GM23338 (cell line): ENCODE data around the gene NDUFS2. TPM values are rescaled to one million over a fixed set of nuclear protein-coding genes. Genes with fewer than 3 reads are reported as not detected.

Source experiments
- ATAC-seq: fragments of 200-7000 bp; cut with Tn5 transposase; 3 replicates; pipeline ENCODE4 v1.9.1; 2020
- DNase-seq: peaks from one replicate; pipeline ENCODE4 v3.0.0-alpha.2; 2015; ENCODE audit warnings: low spot score
- H2AFZ ChIP-seq: fragments of 200-600 bp; sonication (generic); 2 replicates; pipeline ENCODE4 v1.8.0; 2016; ENCODE audit warnings: antibody characterized with exemption, mild to moderate bottlenecking, moderate library complexity
- H3F3A ChIP-seq: fragments of 200-600 bp; sonication (generic); replicated peaks from 2 replicates; pipeline ENCODE4 v1.8.0; 2017; ENCODE audit warnings: antibody characterized with exemption, mixed run types, low read depth
- H3K27ac ChIP-seq: fragments of 200-600 bp; sonication (generic); 2 replicates; pipeline ENCODE4 v1.6.1; 2016; ENCODE audit warnings: low read depth
- H3K27me3 ChIP-seq: fragments of 200-600 bp; sonication (generic); 2 replicates; pipeline ENCODE4 v1.8.0; 2016; ENCODE audit warnings: mild to moderate bottlenecking, mixed run types, moderate library complexity; ENCODE audit not compliant: insufficient read depth
- H3K36me3 ChIP-seq: fragments of 200-600 bp; sonication (generic); 2 replicates; pipeline ENCODE4 v1.8.0; 2016; ENCODE audit warnings: mild to moderate bottlenecking; ENCODE audit not compliant: insufficient read depth
- H3K4me1 ChIP-seq: fragments of 200-600 bp; sonication (generic); 2 replicates; pipeline ENCODE4 v1.8.0; 2016; ENCODE audit warnings: mild to moderate bottlenecking, moderate library complexity; ENCODE audit not compliant: insufficient read depth
- H3K4me2 ChIP-seq: fragments of 200-600 bp; sonication (generic); 2 replicates; pipeline ENCODE4 v1.7.1; 2017; ENCODE audit warnings: mixed run types
- H3K4me3 ChIP-seq: fragments of 200-600 bp; sonication (generic); 2 replicates; pipeline ENCODE4 v1.6.1; 2016; ENCODE audit warnings: mixed run types
- H3K79me2 ChIP-seq: fragments of 200-600 bp; sonication (generic); replicated peaks from 2 replicates; pipeline ENCODE4 v1.8.0; 2017; ENCODE audit warnings: mild to moderate bottlenecking; ENCODE audit not compliant: insufficient read depth
- H3K9me2 ChIP-seq: fragments of 200-600 bp; sonication (generic); 2 replicates; pipeline ENCODE4 v1.8.0; 2017; ENCODE audit not compliant: insufficient read depth
- H4K20me1 ChIP-seq: fragments of 200-600 bp; sonication (generic); replicated peaks from 2 replicates; pipeline ENCODE4 v1.8.0; 2017; ENCODE audit warnings: mild to moderate bottlenecking; ENCODE audit not compliant: insufficient read depth
- H3K27ac Mint-ChIP-seq: 2 replicates; pipeline ENCODE4 v1.8.0; 2020; ENCODE audit warnings: inconsistent platforms, mild to moderate bottlenecking, moderate library complexity, mixed read lengths
- H3K27me3 Mint-ChIP-seq: 3 replicates; pipeline ENCODE4 v1.8.0; 2022; ENCODE audit warnings: low read depth, mild to moderate bottlenecking, moderate library complexity, mixed read lengths, inconsistent platforms; ENCODE audit not compliant: insufficient read depth, poor library complexity
- H3K36me3 Mint-ChIP-seq: 3 replicates; pipeline ENCODE4 v1.8.0; 2021; ENCODE audit warnings: low read depth, mild to moderate bottlenecking, inconsistent platforms, moderate library complexity, mixed read lengths
- H3K4me1 Mint-ChIP-seq: 3 replicates; pipeline ENCODE4 v1.8.0; 2020; ENCODE audit warnings: mild to moderate bottlenecking, inconsistent platforms, mixed read lengths
- H3K4me3 Mint-ChIP-seq: 3 replicates; pipeline ENCODE4 v1.8.0; 2021; ENCODE audit warnings: moderate library complexity, mild to moderate bottlenecking, inconsistent platforms, mixed read lengths
- H3K9me3 Mint-ChIP-seq: 3 replicates; pipeline ENCODE4 v1.8.0; 2020; ENCODE audit warnings: moderate library complexity, mild to moderate bottlenecking, inconsistent platforms, mixed read lengths
- EZH2 ChIP-seq: fragments of 200-600 bp; sonication (generic); IDR thresholded peaks from one replicate; pipeline ENCODE4 v1.8.0; 2017; ENCODE audit warnings: antibody characterized with exemption, mild to moderate bottlenecking, low read depth; ENCODE audit not compliant: unreplicated experiment
- EZH2phosphoT487 ChIP-seq: fragments of 200-600 bp; sonication (generic); IDR thresholded peaks from one replicate; pipeline ENCODE4 v1.8.1; 2018; ENCODE audit warnings: antibody characterized with exemption; ENCODE audit not compliant: unreplicated experiment
- NANOG ChIP-seq: IDR thresholded peaks from 2 replicates; pipeline ENCODE4 v1.6.1; 2016; ENCODE audit warnings: antibody characterized with exemption, borderline replicate concordance
- POLR2AphosphoS5 ChIP-seq: IDR thresholded peaks from 2 replicates; pipeline ENCODE4 v1.6.1; 2016; ENCODE audit warnings: antibody characterized with exemption, low read depth
- REST ChIP-seq: IDR thresholded peaks from one replicate; pipeline ENCODE4 v1.6.1; 2018; ENCODE audit warnings: antibody characterized with exemption; ENCODE audit not compliant: unreplicated experiment
- STAT1 ChIP-seq: IDR thresholded peaks from one replicate; pipeline ENCODE4 v1.6.1; 2016; ENCODE audit warnings: antibody characterized with exemption; ENCODE audit not compliant: unreplicated experiment
- ZNF331 ChIP-seq: fragments of 250-450 bp; sonication (Bioruptor Pico); IDR thresholded peaks from 2 replicates; pipeline ENCODE4 v1.5.0; 2020; ENCODE audit warnings: low read depth, mild to moderate bottlenecking, moderate library complexity
- polyA plus RNA-seq: library from polyadenylated mRNA; unstranded; fragments of >200 nt; fragmentation: Nextera tagmentation; extraction: Ambion mirVana; gene quantifications from 2 replicates; pipeline ENCODE4 v1.2.1, GENCODE V29; 2016
- total RNA-seq: library from RNA; depleted of rRNA; stranded (reverse); fragments of >200 nt; shearing (Covaris generic); gene quantifications from 2 replicates; pipeline ENCODE4 v1.2.3, GENCODE V29; 2014
- TF ChIP-seq, protein P1 (sequence below), 2 experiments: fragments of 200-600 bp in 1 of 2; sonication (generic) in 1 of 2; conservative IDR thresholded peaks; 2 replicates each; pipeline versions ENCODE4 v1.5.1 to v1.6.1; 2016 to 2017; ENCODE audit warnings: antibody characterized with exemption in 2 of 2, low read depth in 2 of 2, mild to moderate bottlenecking in 2 of 2, moderate library complexity in 1 of 2

Gene NDUFS2
- total and polyA plus RNA-seq, 2 experiments from 2014 or later = 56.7 to 131 TPM

DNA sequence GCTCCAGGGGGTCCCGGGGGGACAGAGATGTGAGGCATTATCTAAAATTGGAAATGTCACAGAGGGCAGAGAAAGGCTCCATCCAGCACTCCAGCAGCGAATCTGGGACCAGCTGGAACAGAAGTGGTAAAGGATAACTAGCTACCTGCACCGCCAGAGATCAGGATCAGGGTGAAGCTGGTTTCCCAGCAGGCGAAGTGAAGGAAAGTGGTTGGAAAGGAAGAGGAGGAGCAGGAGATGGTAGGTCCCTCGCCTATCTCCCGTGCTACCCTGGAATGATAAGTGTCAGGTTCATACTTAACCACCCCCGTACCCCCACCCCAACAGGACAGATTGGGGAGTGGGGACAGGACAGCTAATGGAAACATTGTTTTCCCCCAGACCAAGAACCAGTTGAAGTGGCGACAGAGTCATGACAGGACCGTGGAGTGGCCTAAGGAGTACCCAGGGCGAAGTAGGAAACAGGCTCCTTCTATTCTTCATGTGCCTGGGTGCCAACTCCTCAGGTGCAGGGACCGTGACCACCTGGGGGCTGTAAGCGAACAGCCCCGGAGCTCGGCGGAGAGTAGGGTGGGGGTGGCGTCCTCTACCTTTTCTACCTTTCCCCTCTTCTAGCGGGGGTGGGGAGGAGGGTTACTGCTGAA is 25.6 kb upstream of the NDUFS2 start (continued):
- TF ChIP-seq REST (no peak), NANOG (no peak), STAT1 (no peak), ZNF331 (no peak), EZH2phosphoT487 (no peak), POLR2AphosphoS5 (no peak)
- TF ChIP-seq, protein P1, sequence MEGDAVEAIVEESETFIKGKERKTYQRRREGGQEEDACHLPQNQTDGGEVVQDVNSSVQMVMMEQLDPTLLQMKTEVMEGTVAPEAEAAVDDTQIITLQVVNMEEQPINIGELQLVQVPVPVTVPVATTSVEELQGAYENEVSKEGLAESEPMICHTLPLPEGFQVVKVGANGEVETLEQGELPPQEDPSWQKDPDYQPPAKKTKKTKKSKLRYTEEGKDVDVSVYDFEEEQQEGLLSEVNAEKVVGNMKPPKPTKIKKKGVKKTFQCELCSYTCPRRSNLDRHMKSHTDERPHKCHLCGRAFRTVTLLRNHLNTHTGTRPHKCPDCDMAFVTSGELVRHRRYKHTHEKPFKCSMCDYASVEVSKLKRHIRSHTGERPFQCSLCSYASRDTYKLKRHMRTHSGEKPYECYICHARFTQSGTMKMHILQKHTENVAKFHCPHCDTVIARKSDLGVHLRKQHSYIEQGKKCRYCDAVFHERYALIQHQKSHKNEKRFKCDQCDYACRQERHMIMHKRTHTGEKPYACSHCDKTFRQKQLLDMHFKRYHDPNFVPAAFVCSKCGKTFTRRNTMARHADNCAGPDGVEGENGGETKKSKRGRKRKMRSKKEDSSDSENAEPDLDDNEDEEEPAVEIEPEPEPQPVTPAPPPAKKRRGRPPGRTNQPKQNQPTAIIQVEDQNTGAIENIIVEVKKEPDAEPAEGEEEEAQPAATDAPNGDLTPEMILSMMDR (conservative IDR thresholded peaks at IDR 0.05; ENCODE audit: low read depth in 2 of 2) = no peak

GRCh38 chr1:161177112-161177935 is 24.8 kb upstream of the NDUFS2 start, which contains the start of gene B4GALT3:
B4GALT3 (minus strand) TSS chr1:161177507; CDS start chr1:161176060, 1,447 bp downstream.
- peaks cover 15% of the 10 kb centered on the region; the same call in 1 of the 2 replicates for H3K4me1 ChIP-seq
- H3K79me2 ChIP-seq = peaks cover 8% of the 10 kb centered on the region
- peaks cover 15% of the 10 kb centered on the region for H3K4me1 Mint-ChIP-seq
- peak within 1 kb of the TSS; percentile 92 for H3K27ac ChIP-seq
- peaks cover 12% of the 10 kb centered on the region for H3K36me3 ChIP-seq
- peak within 1 kb of the TSS; percentile 99 for H3K4me3 ChIP-seq
- peaks cover 6% of the 10 kb centered on the region; the same call in 1 of the 2 replicates for H4K20me1 ChIP-seq
- no peaks in the 10 kb centered on the region for H3F3A ChIP-seq
- DNase-seq (peak; percentile 92), ATAC-seq (peak; percentile 92)
- peaks cover 32% of the 10 kb centered on the region for H3K36me3 Mint-ChIP-seq
- no peaks in the 10 kb centered on the region for H3K9me2 ChIP-seq
- H3K27me3 Mint-ChIP-seq = peaks cover 4% of the 10 kb centered on the region
- peak within 1 kb of the TSS; percentile 99 for H3K27ac Mint-ChIP-seq
- H3K9me3 Mint-ChIP-seq = no peaks in the 10 kb centered on the region
- H3K27me3 ChIP-seq = no peaks in the 10 kb centered on the region
- peak within 1 kb of the TSS; percentile 100 for H3K4me2 ChIP-seq
- H3K4me3 Mint-ChIP-seq = peak within 1 kb of the TSS; percentile 98
- peak within 1 kb of the TSS; percentile 98 for H2AFZ ChIP-seq
- TF ChIP-seq EZH2phosphoT487 (no peak), EZH2 (no peak), ZNF331 (no peak), STAT1 (no peak)
- TF ChIP-seq, protein P1 (conservative IDR thresholded peaks at IDR 0.05; ENCODE audit: low read depth in 2 of 2) = peak; percentile 32 to 65; a peak in 3 of 4 replicates
